HG03520 (cell line): Measurements from ENCODE around the gene MRFAP1L1.
"Not testable (repeated sequence)": the region's sequence is repeated elsewhere in the genome, so short reads cannot be mapped to it uniquely, and the experiment has no call there.

Experiments
- ATAC-seq: cut with Tn5 transposase; IDR thresholded peaks from one replicate; pipeline ENCODE4 v1.9.1; 2021; ENCODE audit warnings: mild to moderate bottlenecking, moderate library complexity; ENCODE audit not compliant: unreplicated experiment

The MRFAP1L1 gene

GRCh38 chr4:6709230-6710114, at the start of gene MRFAP1L1:
Gene MRFAP1L1, minus strand, starts transcription at chr4:6709865. Its CDS starts 236 bp downstream, at chr4:6709629.
- ATAC-seq = peak; percentile 66

GRCh38 chr4:6758728-6759127, 49.1 kb upstream of the MRFAP1L1 start:
- no peak for ATAC-seq

GRCh38 chr4:6756345-6756744, 46.7 kb upstream of the MRFAP1L1 start:
- ATAC-seq = not testable (repeated sequence)

- ATAC-seq = no peak
These were observed 45.6 kb upstream of the MRFAP1L1 start for GRCh38 chr4:6755088-6755753.

GRCh38 chr4:6754481-6755087, 44.9 kb upstream of the MRFAP1L1 start:
- no peak for ATAC-seq

GRCh38 chr4:6753891-6754290, 44.2 kb upstream of the MRFAP1L1 start:
- no peak for ATAC-seq

- ATAC-seq = no peak
These were observed 43.5 kb upstream of the MRFAP1L1 start for GRCh38 chr4:6753103-6753560.

- no peak for ATAC-seq
These were observed 42.8 kb upstream of the MRFAP1L1 start for GRCh38 chr4:6752486-6752829.

- no peak for ATAC-seq
These were observed 42.2 kb upstream of the MRFAP1L1 start for GRCh38 chr4:6751611-6752485.

GRCh38 chr4:6750286-6751221, 40.9 kb upstream of the MRFAP1L1 start:
- no peak for ATAC-seq

- no peak for ATAC-seq
These were observed 39.9 kb upstream of the MRFAP1L1 start for GRCh38 chr4:6749340-6750171.

GRCh38 chr4:6748286-6748685, 38.6 kb upstream of the MRFAP1L1 start:
- ATAC-seq = no peak

GRCh38 chr4:6747294-6748051, 37.8 kb upstream of the MRFAP1L1 start:
- ATAC-seq = no peak

GRCh38 chr4:6746721-6747293, 37.1 kb upstream of the MRFAP1L1 start:
- no peak for ATAC-seq

GRCh38 chr4:6742989-6743388, 33.3 kb upstream of the MRFAP1L1 start:
- no peak for ATAC-seq

- no peak for ATAC-seq
These were observed 32.8 kb upstream of the MRFAP1L1 start for GRCh38 chr4:6742507-6742906.

GRCh38 chr4:6740347-6740746, 30.7 kb upstream of the MRFAP1L1 start:
- no peak for ATAC-seq

- no peak for ATAC-seq
These were observed 30.3 kb upstream of the MRFAP1L1 start for GRCh38 chr4:6739920-6740319.
